RWPE2 (cell line): ENCODE data around the gene DNMT1.
"Not testable (repeated sequence)": the region's sequence is repeated elsewhere in the genome, so short reads cannot be mapped to it uniquely, and the experiment has no call there.

Experiments used
- ATAC-seq: fragments of 200-7000 bp; cut with Tn5 transposase; 3 replicates; pipeline ENCODE4 v1.9.1; 2021; ENCODE audit warnings: low read depth
- DNase-seq: peaks from one replicate; pipeline ENCODE4 v3.0.0-alpha.2; 2020; ENCODE audit warnings: low spot score
- H3K27ac ChIP-seq: fragments of 450-650 bp; 2 replicates; pipeline ENCODE4 v1.5.1; 2017; ENCODE audit warnings: mild to moderate bottlenecking; ENCODE audit not compliant: poor library complexity, severe bottlenecking
- H3K27me3 ChIP-seq: fragments of 250-450 bp; sonication (Bioruptor Pico); 2 replicates; pipeline ENCODE4 v1.5.1; 2021; ENCODE audit warnings: mild to moderate bottlenecking, moderate library complexity; ENCODE audit not compliant: insufficient read depth, poor library complexity, severe bottlenecking
- H3K36me3 ChIP-seq: fragments of 250-450 bp; sonication (Bioruptor Pico); 2 replicates; pipeline ENCODE4 v1.5.1; 2020; ENCODE audit warnings: low read depth, mild to moderate bottlenecking, moderate library complexity
- H3K4me1 ChIP-seq: fragments of 250-450 bp; sonication (Bioruptor Pico); 2 replicates; pipeline ENCODE4 v1.5.1; 2021; ENCODE audit warnings: mild to moderate bottlenecking, moderate library complexity; ENCODE audit not compliant: insufficient read depth, poor library complexity, severe bottlenecking
- H3K4me3 ChIP-seq: fragments of 250-450 bp; sonication (Bioruptor Pico); 2 replicates; pipeline ENCODE4 v1.5.1; 2021; ENCODE audit warnings: mild to moderate bottlenecking, moderate library complexity; ENCODE audit not compliant: severe bottlenecking
- H3K9me3 ChIP-seq: fragments of 250-450 bp; sonication (Bioruptor Pico); 2 replicates; pipeline ENCODE4 v1.5.1; 2021; ENCODE audit warnings: mild to moderate bottlenecking, moderate library complexity; ENCODE audit not compliant: severe bottlenecking
- CTCF ChIP-seq: fragments of 450-650 bp; IDR thresholded peaks from one replicate; pipeline ENCODE4 v1.5.1; 2017; ENCODE audit warnings: mild to moderate bottlenecking, moderate library complexity; ENCODE audit not compliant: poor library complexity, severe bottlenecking

The DNMT1 gene

GRCh38 chr19:10180459-10180858, 14.3 kb downstream of the DNMT1 start:
- no peak for ATAC-seq
- no peaks in the 10 kb centered on the region for H3K27me3 ChIP-seq
- peaks cover 89% of the 10 kb centered on the region for H3K36me3 ChIP-seq

GRCh38 chr19:10180024-10180423, 14.7 kb downstream of the DNMT1 start:
- not testable (repeated sequence) for H3K27me3 ChIP-seq, H3K4me3 ChIP-seq, DNase-seq, H3K9me3 ChIP-seq, H3K4me1 ChIP-seq, ATAC-seq, H3K27ac ChIP-seq
- H3K36me3 ChIP-seq: peaks cover 93% of the 10 kb centered on the region

More at GRCh38 chr19:10180459-10180858, 14.3 kb downstream of the DNMT1 start:
- no peak overlapping the region for H3K27ac ChIP-seq
- no peaks in the 10 kb centered on the region for H3K4me1 ChIP-seq
- TF ChIP-seq CTCF: no peak
- no peak for DNase-seq
- H3K4me3 ChIP-seq: no peak overlapping the region
- H3K9me3 ChIP-seq: no peaks in the 10 kb centered on the region

GRCh38 chr19:10173527-10173926, 21.2 kb downstream of the DNMT1 start:
- no peaks in the 10 kb centered on the region for H3K4me1 ChIP-seq
- H3K4me3 ChIP-seq: no peak overlapping the region
- no peaks in the 10 kb centered on the region for H3K9me3 ChIP-seq
- DNase-seq (no peak), ATAC-seq (no peak)
- peaks cover 97% of the 10 kb centered on the region for H3K36me3 ChIP-seq
- H3K27ac ChIP-seq: no peak overlapping the region
- H3K27me3 ChIP-seq: no peaks in the 10 kb centered on the region
- TF ChIP-seq CTCF: no peak

- Histone ChIP-seq H3K36me3 (peaks cover 94% of the 10 kb centered on the region), H3K27me3 (no peaks in the 10 kb centered on the region)
- no peak for ATAC-seq
Observed at GRCh38 chr19:10168386-10168948, 26.3 kb downstream of the DNMT1 start.

GRCh38 chr19:10167459-10167858, 27.3 kb downstream of the DNMT1 start:
- Histone ChIP-seq H3K27ac (no peak overlapping the region), H3K9me3 (no peaks in the 10 kb centered on the region), H3K4me3 (no peak overlapping the region), H3K27me3 (no peaks in the 10 kb centered on the region), H3K36me3 (peaks cover 94% of the 10 kb centered on the region), H3K4me1 (no peaks in the 10 kb centered on the region)
- no peak for TF ChIP-seq CTCF
- ATAC-seq (no peak), DNase-seq (no peak)

More at GRCh38 chr19:10168386-10168948, 26.3 kb downstream of the DNMT1 start:
- TF ChIP-seq CTCF: no peak
- Histone ChIP-seq H3K9me3 (no peaks in the 10 kb centered on the region), H3K4me1 (no peaks in the 10 kb centered on the region), H3K27ac (no peak overlapping the region), H3K4me3 (no peak overlapping the region)
- no peak for DNase-seq

- not testable (repeated sequence) for H3K9me3 ChIP-seq, H3K27ac ChIP-seq, ATAC-seq, H3K4me1 ChIP-seq, H3K4me3 ChIP-seq, DNase-seq, H3K27me3 ChIP-seq
- H3K36me3 ChIP-seq: peaks cover 94% of the 10 kb centered on the region
Observed at GRCh38 chr19:10166501-10166900, 28.3 kb downstream of the DNMT1 start.
